ENCODE results near the gene FAM111B. TPM values are rescaled to one million over a fixed set of nuclear protein-coding genes. Genes with fewer than 3 reads are reported as not detected.

FAM111B gene
- total and polyA plus RNA-seq, 11 donors, result 0.18 to 4.8 (median 0.41) TPM; not detected in 4

DNA sequence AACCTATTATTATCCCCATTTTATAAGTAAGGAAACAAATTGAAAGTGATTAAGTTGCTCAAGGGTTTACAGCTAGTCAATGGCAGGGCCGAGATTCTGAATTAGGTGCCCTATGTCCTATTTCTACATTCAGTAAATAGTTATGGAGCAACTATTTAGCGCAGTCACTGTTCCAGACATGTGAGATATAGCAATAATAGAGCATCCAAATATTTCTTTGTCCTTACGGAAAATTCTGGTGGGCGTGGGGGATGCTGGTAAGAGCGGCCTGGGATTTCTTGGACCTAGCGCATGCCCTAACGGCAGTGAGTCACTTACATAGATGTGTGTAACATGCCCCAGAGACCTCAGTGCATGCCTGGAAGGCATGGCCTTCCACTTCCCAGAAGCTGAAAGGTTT, 69.3 kb downstream of the FAM111B start:
- TF ChIP-seq POLR2A (IDR thresholded peaks at IDR 0.05) (no peak), CTCF (IDR thresholded peaks at IDR 0.05) (no peak)
- ATAC-seq (no peak), DNase-seq (no peak)
- Histone ChIP-seq H3K27me3 (no peaks in the 10 kb centered on the region), H3K27ac (no peak overlapping the region), H3K4me3 (no peak overlapping the region), H3K36me3 (no peaks in the 10 kb centered on the region), H3K4me1 (peaks cover 0 to 25% (median 10%) of the 10 kb centered on the region in 12 donors), H3K9me3 (peaks cover 0 to 9% (median 2%) of the 10 kb centered on the region in 12 donors)
- intact Hi-C loops (cut with DNase I), result loop anchor here in 2 of 10 donors (10.0 kb wide), 2 partner anchors 248 to 258 kb away; partner anchors contain the start of genes OR5A1 (in 1 of the 2) and OR5A2 (in 1 of the 2)
- WGBS, 4 donors, result 86 to 92% (median 87%) methylated on average over 7 of the region's 7 CpGs

Other genes with a start within 250 kb of the FAM111B start
- 1 to 10 TPM in 1 of 9 donors, not detected in 8; 1.6 TPM for gene GLYATL1, start 167.7 kb upstream of the FAM111B start, total RNA-seq
- gene GLYATL1, start 167.7 kb upstream of the FAM111B start, polyA plus RNA-seq, result not detected
- gene GLYATL1B, start 20.9 kb upstream of the FAM111B start, total RNA-seq, result not detected
- not detected for gene GLYATL1B, start 20.9 kb upstream of the FAM111B start, polyA plus RNA-seq
- gene FAM111A, start 35.6 kb downstream of the FAM111B start, total RNA-seq, result 10 to 100 TPM in 3 of 9 donors, 1 to 10 TPM in 6; 4.1 to 38.3 (median 9.1) TPM
- gene FAM111A, start 35.6 kb downstream of the FAM111B start, polyA plus RNA-seq, result 1 to 10 TPM; 3.3 to 8.0 TPM
- 1 to 10 TPM in 8 of 9 donors, under 1 TPM in 1; 0.74 to 6.8 (median 2.1) TPM for gene DTX4, start 64.9 kb downstream of the FAM111B start, total RNA-seq
- gene DTX4, start 64.9 kb downstream of the FAM111B start, polyA plus RNA-seq, result 1 to 10 TPM in 1 of 2 donors, under 1 TPM in 1; 0.76 to 1.1 TPM
- gene MPEG1, start 105.7 kb downstream of the FAM111B start, total RNA-seq, result 10 to 100 TPM in 3 of 9 donors, 1 to 10 TPM in 6; 2.8 to 78.6 (median 7.1) TPM
- 1 to 10 TPM; 1.4 to 3.6 TPM for gene MPEG1, start 105.7 kb downstream of the FAM111B start, polyA plus RNA-seq